K562 (cell line): ENCODE results near the gene NACC1. TPM values are rescaled to one million over a fixed set of nuclear protein-coding genes. Genes with fewer than 3 reads are reported as not detected.

Experiments
- CAMTA2 ChIP-seq: fragments of 250-450 bp; sonication (Bioruptor Pico); conservative IDR thresholded peaks from 2 replicates; pipeline ENCODE4 v1.5.1; 2022
- CGGBP1 ChIP-seq: fragments of 250-450 bp; sonication (Bioruptor Pico); IDR thresholded peaks from 2 replicates; pipeline ENCODE4 v1.9.0; 2021; ENCODE audit warnings: mild to moderate bottlenecking
- CTCFL ChIP-seq: IDR thresholded peaks from 2 replicates; pipeline ENCODE4 v1.6.1; 2011; ENCODE audit warnings: borderline replicate concordance, low read depth, mild to moderate bottlenecking, moderate library complexity, low read length; ENCODE audit not compliant: insufficient read depth, poor library complexity, severe bottlenecking
- DEAF1 ChIP-seq: fragments of 450-650 bp; formaldehyde crosslinking; IDR thresholded peaks from 2 replicates; pipeline ENCODE4 v1.4.0; 2020; ENCODE audit warnings: mild to moderate bottlenecking, moderate library complexity
- EP400 ChIP-seq: fragments of 450-650 bp; IDR thresholded peaks from 2 replicates; pipeline ENCODE4 v1.6.1; 2017; ENCODE audit warnings: antibody characterized with exemption, mild to moderate bottlenecking, moderate library complexity
- FOXP1 ChIP-seq: sonication (generic); formaldehyde crosslinking; IDR thresholded peaks from 2 replicates; pipeline ENCODE4 v1.8.0; 2022; ENCODE audit warnings: mild to moderate bottlenecking, missing genetic modification reagents
- HMGXB4 ChIP-seq: sonication (generic); formaldehyde crosslinking; IDR thresholded peaks from 2 replicates; pipeline ENCODE4 v1.8.1; 2023; ENCODE audit warnings: mild to moderate bottlenecking, missing genetic modification reagents
- MXI1 ChIP-seq: IDR thresholded peaks from 2 replicates; pipeline ENCODE4 v1.6.1; 2011; ENCODE audit warnings: low read depth, mild to moderate bottlenecking, improper control_type of control experiment, low read length
- MYNN ChIP-seq, 2 experiments: sonication (generic); formaldehyde crosslinking in 1 of 2; IDR thresholded peaks; 2 replicates each; pipeline versions ENCODE4 v1.5.0 to v1.6.1; 2016 to 2020; ENCODE audit warnings: antibody characterized with exemption in 1 of 2, missing genetic modification reagents in 1 of 2
- PCBP1 ChIP-seq: fragments of 200-400 bp; formaldehyde crosslinking; IDR thresholded peaks from 2 replicates; pipeline ENCODE4 v1.6.1; 2018; ENCODE audit warnings: mild to moderate bottlenecking, low read depth, low read length; ENCODE audit not compliant: poor library complexity, severe bottlenecking
- PTBP1 ChIP-seq: fragments of 200-400 bp; formaldehyde crosslinking; IDR thresholded peaks from 2 replicates; pipeline ENCODE4 v1.6.1; 2017; ENCODE audit warnings: low read depth, low read length
- RAD21 ChIP-seq, 2 experiments: fragments of 250-450 bp in 1 of 2; fragments of 450-650 bp in 1 of 2; sonication (Bioruptor Pico) in 1 of 2; formaldehyde crosslinking in 1 of 2; IDR thresholded peaks in 1 of 2; conservative IDR thresholded peaks in 1 of 2; 2 replicates each; pipeline versions ENCODE4 v1.4.0 to v1.8.0; 2020 to 2022; ENCODE audit warnings: mild to moderate bottlenecking in 2 of 2, moderate library complexity in 1 of 2
- SNIP1 ChIP-seq: fragments of 450-650 bp; IDR thresholded peaks from 2 replicates; pipeline ENCODE4 v1.7.1; 2017; ENCODE audit warnings: low read depth, mild to moderate bottlenecking
- STAT6 ChIP-seq: sonication (generic); formaldehyde crosslinking; IDR thresholded peaks from 2 replicates; pipeline ENCODE4 v1.8.1; 2023; ENCODE audit warnings: mild to moderate bottlenecking, missing genetic modification reagents
- TOE1 ChIP-seq, 2 experiments: fragments of 450-650 bp in 1 of 2; sonication (generic) in 1 of 2; formaldehyde crosslinking in 1 of 2; IDR thresholded peaks; 2 replicates each; pipeline versions ENCODE4 v1.7.1 to v1.8.0; 2016 to 2022; ENCODE audit warnings: borderline replicate concordance in 2 of 2, mild to moderate bottlenecking in 2 of 2, antibody characterized with exemption in 1 of 2, inconsistent platforms in 1 of 2, low read depth in 1 of 2, missing genetic modification reagents in 1 of 2, moderate library complexity in 1 of 2
- ZFP30 ChIP-seq: fragments of 250-450 bp; sonication (Bioruptor Pico); IDR thresholded peaks from 2 replicates; pipeline ENCODE4 v1.8.0; 2022; ENCODE audit warnings: moderate library complexity, mild to moderate bottlenecking, inconsistent platforms, borderline replicate concordance
- ZNF197 ChIP-seq: fragments of 200-800 bp; sonication (Bioruptor generic); IDR thresholded peaks from 2 replicates; pipeline ENCODE4 v1.6.1; 2016; ENCODE audit warnings: low read depth, missing genetic modification characterization, missing compliant biosample characterization
- ZNF212 ChIP-seq: fragments of 450-650 bp; formaldehyde crosslinking; IDR thresholded peaks from 2 replicates; pipeline ENCODE4 v1.4.0; 2020; ENCODE audit warnings: mild to moderate bottlenecking
- polyA plus RNA-seq, 8 experiments: library from polyadenylated mRNA; depleted of rRNA in 4 of 8; stranded (reverse) in 5 of 8; unstranded in 3 of 8; fragments of >200 nt; fragmentation: Nextera tagmentation in 2 of 8; fragmentation: Illumina TruSeq in 1 of 8; extraction: Ambion mirVana in 2 of 8; extraction: Trizol in 1 of 8; gene quantifications; 2 replicates each; pipeline versions ENCODE4 v1.2.1 to v1.2.3, GENCODE V29; 2011 to 2014; ENCODE audit warnings: inconsistent platforms in 1 of 8, missing spikeins in 1 of 8
- total RNA-seq, 7 experiments: library from RNA; depleted of rRNA in 6 of 7; stranded (reverse); fragments of >200 nt in 6 of 7; fragmentation: Illumina TruSeq in 2 of 7; extraction: Trizol in 2 of 7; gene quantifications; 2 replicates each; pipeline versions ENCODE4 v1.2.1 to v1.2.3, GENCODE V29; 2011 to 2021; ENCODE audit warnings: low replicate concordance in 1 of 7

Gene NACC1
- total and polyA plus RNA-seq, 9 of the 15 experiments (the other 6 are each of a cell fraction or from before 2014, with no cell fraction given) = 0.04 to 96.6 (median 25.8) TPM

GRCh38 chr19:13104360-13104847, 13.7 kb upstream of the NACC1 start (continued):
- TF ChIP-seq STAT6 (CRISPR knock-in tag) (no peak), ZNF212 (peak; percentile 16; the same call in 1 of the 2 replicates), ZNF197 (CRISPR knock-in tag) (0 out of 2 replicates have a peak, but pooled peaks have one; percentile 57), FOXP1 (CRISPR knock-in tag) (no peak), HMGXB4 (CRISPR knock-in tag) (0 out of 2 replicates have a peak, but pooled peaks have one; percentile 33), ZFP30 (CRISPR knock-in tag) (no peak), RAD21 (CRISPR knock-in tag; conservative IDR thresholded peaks at IDR 0.05 in 1 of 2, IDR thresholded peaks at IDR 0.05 in 1 of 2) (peak; percentile 61 to 74), SNIP1 (no peak), CAMTA2 (CRISPR knock-in tag) (no peak), PCBP1 (peak; percentile 69), EP400 (peak; percentile 41; the same call in 1 of the 2 replicates), MYNN (IDR thresholded peaks at IDR 0.05) (peak; percentile 35; the same call in 1 of the 2 replicates), MYNN (CRISPR knock-in tag; IDR thresholded peaks at IDR 0.05) (no peak), CGGBP1 (CRISPR knock-in tag) (no peak), TOE1 (IDR thresholded peaks at IDR 0.05; ENCODE audit: borderline replicate concordance) (no peak), TOE1 (CRISPR knock-in tag; IDR thresholded peaks at IDR 0.05; ENCODE audit: borderline replicate concordance, low read depth) (no peak), DEAF1 (CRISPR knock-in tag) (peak; percentile 42; the same call in 1 of the 2 replicates), CTCFL (peak; percentile 34), PTBP1 (no peak), MXI1 (no peak)
